ENCODE measurements around the gene CCL1. TPM values are rescaled to one million over a fixed set of nuclear protein-coding genes. Genes with fewer than 3 reads are reported as not detected.

Gene CCL1
- total and polyA plus RNA-seq, 9 of the 15 experiments (the other 6 are each of a cell fraction or from before 2014, with no cell fraction given), result 0.45 TPM; not detected in 8

DNA sequence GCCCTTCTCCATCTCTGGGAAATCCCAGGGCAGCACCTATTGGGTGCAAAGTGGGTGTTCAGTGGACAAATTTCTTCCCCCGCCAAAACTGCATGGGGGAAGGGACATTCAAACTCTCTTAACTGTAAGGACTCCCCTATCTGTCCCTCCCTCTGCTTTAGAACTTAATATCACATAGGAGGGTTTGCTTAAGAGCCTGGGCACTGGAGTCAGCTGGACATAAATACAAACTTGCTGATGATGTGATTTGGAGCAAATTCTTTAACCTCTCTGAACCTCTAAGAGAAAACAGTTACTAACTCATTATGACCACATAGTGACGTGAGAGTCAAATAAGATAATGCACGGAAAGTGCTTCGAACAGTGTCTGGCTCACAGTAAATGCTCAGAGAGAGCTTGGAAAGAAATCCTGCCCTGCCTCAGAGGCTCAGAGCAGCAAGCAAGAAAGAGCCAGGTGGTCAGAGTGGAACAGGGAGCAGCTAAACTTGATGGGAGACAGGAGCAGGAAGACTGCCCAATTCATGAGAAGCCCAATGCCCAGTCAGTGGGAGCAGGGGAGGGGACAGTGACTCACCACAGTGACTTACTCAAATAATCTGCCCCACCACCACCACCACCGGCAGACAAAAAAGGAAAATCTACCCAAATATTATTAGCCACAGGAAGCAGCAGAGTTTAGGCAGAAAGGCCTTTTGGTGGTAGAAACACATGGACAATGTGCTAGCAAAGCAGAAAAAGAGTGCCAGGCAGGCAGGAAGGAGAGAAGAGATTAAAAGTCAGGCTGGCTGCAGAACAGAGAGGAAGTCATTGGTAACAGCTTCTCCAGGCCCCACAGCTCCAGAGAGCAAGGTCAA lies 23.9 kb upstream of the CCL1 start (continued):
- TF ChIP-seq, protein P1, sequence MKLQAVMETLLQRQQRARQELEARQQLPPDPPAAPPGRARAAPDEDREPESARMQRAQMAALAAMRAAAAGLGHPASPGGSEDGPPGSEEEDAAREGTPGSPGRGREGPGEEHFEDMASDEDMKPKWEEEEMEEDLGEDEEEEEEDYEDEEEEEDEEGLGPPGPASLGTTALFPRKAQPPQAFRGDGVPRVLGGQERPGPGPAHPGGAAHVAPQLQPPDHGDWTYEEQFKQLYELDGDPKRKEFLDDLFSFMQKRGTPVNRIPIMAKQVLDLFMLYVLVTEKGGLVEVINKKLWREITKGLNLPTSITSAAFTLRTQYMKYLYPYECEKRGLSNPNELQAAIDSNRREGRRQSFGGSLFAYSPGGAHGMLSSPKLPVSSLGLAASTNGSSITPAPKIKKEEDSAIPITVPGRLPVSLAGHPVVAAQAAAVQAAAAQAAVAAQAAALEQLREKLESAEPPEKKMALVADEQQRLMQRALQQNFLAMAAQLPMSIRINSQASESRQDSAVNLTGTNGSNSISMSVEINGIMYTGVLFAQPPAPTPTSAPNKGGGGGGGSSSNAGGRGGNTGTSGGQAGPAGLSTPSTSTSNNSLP (IDR thresholded peaks at IDR 0.05; ENCODE audit: borderline replicate concordance, low read depth, low read length), result no peak
- TF ChIP-seq FOXJ3 (CRISPR knock-in tag; IDR thresholded peaks at IDR 0.05), result no peak
- no peak for TF ChIP-seq ATF1 (CRISPR knock-in tag; IDR thresholded peaks at IDR 0.05)
- TF ChIP-seq ATF1 (tag; IDR thresholded peaks at IDR 0.05), result peak; percentile 86
- TF ChIP-seq ZNF778 (CRISPR knock-in tag; IDR thresholded peaks at IDR 0.05), result no peak
- no peak for TF ChIP-seq ETV1 (tag; conservative IDR thresholded peaks at IDR 0.05; ENCODE audit: low read depth)
- no peak for TF ChIP-seq FOS (IDR thresholded peaks at IDR 0.05; ENCODE audit: extremely low read depth, insufficient read length)
- no peak for TF ChIP-seq ZNF586 (CRISPR knock-in tag; conservative IDR thresholded peaks at IDR 0.05)
- no peak for TF ChIP-seq EGR1 (conservative IDR thresholded peaks at IDR 0.05)
- TF ChIP-seq, protein P2, sequence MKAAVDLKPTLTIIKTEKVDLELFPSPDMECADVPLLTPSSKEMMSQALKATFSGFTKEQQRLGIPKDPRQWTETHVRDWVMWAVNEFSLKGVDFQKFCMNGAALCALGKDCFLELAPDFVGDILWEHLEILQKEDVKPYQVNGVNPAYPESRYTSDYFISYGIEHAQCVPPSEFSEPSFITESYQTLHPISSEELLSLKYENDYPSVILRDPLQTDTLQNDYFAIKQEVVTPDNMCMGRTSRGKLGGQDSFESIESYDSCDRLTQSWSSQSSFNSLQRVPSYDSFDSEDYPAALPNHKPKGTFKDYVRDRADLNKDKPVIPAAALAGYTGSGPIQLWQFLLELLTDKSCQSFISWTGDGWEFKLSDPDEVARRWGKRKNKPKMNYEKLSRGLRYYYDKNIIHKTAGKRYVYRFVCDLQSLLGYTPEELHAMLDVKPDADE (conservative IDR thresholded peaks at IDR 0.05; ENCODE audit: control insufficient read depth, low read depth, low read length), result no peak
- TF ChIP-seq, protein P3, sequence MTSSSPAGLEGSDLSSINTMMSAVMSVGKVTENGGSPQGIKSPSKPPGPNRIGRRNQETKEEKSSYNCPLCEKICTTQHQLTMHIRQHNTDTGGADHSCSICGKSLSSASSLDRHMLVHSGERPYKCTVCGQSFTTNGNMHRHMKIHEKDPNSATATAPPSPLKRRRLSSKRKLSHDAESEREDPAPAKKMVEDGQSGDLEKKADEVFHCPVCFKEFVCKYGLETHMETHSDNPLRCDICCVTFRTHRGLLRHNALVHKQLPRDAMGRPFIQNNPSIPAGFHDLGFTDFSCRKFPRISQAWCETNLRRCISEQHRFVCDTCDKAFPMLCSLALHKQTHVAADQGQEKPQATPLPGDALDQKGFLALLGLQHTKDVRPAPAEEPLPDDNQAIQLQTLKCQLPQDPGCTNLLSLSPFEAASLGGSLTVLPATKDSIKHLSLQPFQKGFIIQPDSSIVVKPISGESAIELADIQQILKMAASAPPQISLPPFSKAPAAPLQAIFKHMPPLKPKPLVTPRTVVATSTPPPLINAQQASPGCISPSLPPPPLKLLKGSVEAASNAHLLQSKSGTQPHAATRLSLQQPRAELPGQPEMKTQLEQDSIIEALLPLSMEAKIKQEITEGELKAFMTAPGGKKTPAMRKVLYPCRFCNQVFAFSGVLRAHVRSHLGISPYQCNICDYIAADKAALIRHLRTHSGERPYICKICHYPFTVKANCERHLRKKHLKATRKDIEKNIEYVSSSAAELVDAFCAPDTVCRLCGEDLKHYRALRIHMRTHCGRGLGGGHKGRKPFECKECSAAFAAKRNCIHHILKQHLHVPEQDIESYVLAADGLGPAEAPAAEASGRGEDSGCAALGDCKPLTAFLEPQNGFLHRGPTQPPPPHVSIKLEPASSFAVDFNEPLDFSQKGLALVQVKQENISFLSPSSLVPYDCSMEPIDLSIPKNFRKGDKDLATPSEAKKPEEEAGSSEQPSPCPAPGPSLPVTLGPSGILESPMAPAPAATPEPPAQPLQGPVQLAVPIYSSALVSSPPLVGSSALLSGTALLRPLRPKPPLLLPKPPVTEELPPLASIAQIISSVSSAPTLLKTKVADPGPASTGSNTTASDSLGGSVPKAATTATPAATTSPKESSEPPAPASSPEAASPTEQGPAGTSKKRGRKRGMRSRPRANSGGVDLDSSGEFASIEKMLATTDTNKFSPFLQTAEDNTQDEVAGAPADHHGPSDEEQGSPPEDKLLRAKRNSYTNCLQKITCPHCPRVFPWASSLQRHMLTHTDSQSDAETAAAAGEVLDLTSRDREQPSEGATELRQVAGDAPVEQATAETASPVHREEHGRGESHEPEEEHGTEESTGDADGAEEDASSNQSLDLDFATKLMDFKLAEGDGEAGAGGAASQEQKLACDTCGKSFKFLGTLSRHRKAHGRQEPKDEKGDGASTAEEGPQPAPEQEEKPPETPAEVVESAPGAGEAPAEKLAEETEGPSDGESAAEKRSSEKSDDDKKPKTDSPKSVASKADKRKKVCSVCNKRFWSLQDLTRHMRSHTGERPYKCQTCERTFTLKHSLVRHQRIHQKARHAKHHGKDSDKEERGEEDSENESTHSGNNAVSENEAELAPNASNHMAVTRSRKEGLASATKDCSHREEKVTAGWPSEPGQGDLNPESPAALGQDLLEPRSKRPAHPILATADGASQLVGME (CRISPR knock-in tag; IDR thresholded peaks at IDR 0.05), result no peak
- no peak for TF ChIP-seq CREB1 (IDR thresholded peaks at IDR 0.05)
- TF ChIP-seq CREB1 (CRISPR knock-in tag; IDR thresholded peaks at IDR 0.05), result 0 out of 2 replicates have a peak, but pooled peaks have one; percentile 31
- TF ChIP-seq, protein P4, sequence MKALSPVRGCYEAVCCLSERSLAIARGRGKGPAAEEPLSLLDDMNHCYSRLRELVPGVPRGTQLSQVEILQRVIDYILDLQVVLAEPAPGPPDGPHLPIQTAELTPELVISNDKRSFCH (CRISPR knock-in tag; IDR thresholded peaks at IDR 0.05), result no peak
- TF ChIP-seq, protein P4 (tag; IDR thresholded peaks at IDR 0.05), result no peak
- TF ChIP-seq ZBTB17 (CRISPR knock-in tag; IDR thresholded peaks at IDR 0.05), result no peak
- no peak for TF ChIP-seq MCM7 (IDR thresholded peaks at IDR 0.05)
- TF ChIP-seq, protein P5, sequence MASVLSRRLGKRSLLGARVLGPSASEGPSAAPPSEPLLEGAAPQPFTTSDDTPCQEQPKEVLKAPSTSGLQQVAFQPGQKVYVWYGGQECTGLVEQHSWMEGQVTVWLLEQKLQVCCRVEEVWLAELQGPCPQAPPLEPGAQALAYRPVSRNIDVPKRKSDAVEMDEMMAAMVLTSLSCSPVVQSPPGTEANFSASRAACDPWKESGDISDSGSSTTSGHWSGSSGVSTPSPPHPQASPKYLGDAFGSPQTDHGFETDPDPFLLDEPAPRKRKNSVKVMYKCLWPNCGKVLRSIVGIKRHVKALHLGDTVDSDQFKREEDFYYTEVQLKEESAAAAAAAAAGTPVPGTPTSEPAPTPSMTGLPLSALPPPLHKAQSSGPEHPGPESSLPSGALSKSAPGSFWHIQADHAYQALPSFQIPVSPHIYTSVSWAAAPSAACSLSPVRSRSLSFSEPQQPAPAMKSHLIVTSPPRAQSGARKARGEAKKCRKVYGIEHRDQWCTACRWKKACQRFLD (CRISPR knock-in tag; IDR thresholded peaks at IDR 0.05), result peak; percentile 74

Measured in K562 (cell line).